Activated CD8-positive, alpha-beta memory T cell treated with anti-CD3 and anti-CD28 coated beads, Interleukin-2, amount 50 U/mL, for 1 hour (primary cell): ENCODE results near the gene L3MBTL4.
"Not testable (repeated sequence)": the region's sequence is repeated elsewhere in the genome, so short reads cannot be mapped to it uniquely, and the experiment has no call there.

Experiments
- DNase-seq: peaks from one replicate; pipeline ENCODE4 v3.0.0-alpha.2; 2020; ENCODE audit errors: extremely low read depth

The L3MBTL4 gene

GRCh38 chr18:6406075-6406909 is 8.4 kb downstream of the L3MBTL4 start:
- no peak for DNase-seq

DNA sequence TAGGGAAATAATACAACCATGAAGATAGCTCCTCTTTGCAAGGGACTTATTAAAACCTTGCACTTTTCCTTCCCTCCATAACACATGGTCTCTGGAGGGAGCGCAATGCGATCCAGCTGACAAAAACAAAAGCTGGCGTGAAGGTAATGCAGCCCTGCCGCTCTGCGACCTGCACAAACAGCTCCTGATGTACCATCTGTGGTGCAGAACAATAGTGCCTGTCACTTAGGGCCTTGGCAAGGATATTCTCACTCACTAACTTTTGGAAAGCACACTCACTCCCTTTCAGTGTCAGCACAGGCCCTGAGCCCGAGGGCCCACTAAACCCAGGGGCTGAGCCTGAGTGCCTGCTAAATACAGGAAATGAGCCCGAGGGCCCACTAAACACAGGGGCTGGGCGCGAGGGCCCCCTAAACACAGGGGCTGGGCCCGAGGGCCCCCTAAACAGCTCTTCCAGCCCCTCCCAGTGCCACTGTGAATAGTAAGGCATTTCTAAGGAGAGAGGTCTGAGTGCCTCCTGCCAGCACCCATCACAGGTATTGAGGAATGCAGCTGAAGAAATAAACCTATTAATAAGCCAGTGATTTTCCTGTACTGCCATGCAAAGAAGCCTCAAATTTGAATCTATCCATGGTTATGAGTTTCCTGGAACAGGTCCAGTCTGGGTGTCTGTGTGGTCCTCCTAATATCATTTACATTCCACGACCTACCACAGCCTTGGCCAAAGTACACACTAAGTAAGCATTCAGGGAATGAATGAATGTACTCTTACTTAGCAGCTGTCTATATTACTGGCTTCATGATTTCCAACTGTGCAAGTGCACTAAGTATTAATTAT is 9.3 kb downstream of the L3MBTL4 start:
- DNase-seq: no peak

- DNase-seq: no peak
Measured at GRCh38 chr18:6404834-6405233, 9.9 kb downstream of the L3MBTL4 start.

DNA sequence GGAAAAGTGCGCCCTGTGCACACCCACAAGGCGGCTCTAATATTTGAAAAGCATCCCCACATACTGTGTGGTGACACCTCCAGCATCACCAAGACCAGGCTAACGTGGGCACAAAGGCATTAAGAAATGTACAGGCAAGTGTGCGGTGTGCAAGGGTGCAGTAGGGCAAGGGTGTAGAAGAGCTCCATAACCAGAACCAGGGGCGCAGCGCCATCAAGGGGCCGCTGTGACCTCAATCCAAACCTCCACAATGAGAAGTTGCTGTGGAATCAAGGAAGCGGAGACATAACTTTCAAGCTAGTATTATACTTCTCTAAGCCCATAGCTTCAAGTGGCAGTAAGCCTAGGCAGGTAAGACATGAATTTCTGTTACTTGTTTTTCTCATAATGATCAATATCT is 13.0 kb downstream of the L3MBTL4 start:
- DNase-seq: no peak

DNA sequence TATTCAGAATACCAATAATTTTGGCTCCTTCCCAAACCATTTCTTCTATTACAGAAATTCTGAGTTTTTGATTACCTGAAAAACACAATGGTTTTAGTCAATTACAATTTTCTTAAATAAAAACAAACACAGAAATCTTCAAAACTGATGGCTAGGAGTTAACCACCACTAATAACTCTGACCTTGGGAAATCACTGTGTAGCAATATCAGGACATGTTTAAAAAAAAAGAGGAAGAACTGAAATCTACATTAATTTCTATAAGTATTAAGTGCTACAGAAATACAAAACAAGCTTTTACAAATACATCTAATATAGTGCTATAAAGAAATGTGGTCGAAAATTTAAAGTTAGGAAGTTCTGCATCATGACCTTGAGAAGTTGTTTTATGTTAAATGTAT is 14.9 kb downstream of the L3MBTL4 start:
- DNase-seq: no peak

DNA sequence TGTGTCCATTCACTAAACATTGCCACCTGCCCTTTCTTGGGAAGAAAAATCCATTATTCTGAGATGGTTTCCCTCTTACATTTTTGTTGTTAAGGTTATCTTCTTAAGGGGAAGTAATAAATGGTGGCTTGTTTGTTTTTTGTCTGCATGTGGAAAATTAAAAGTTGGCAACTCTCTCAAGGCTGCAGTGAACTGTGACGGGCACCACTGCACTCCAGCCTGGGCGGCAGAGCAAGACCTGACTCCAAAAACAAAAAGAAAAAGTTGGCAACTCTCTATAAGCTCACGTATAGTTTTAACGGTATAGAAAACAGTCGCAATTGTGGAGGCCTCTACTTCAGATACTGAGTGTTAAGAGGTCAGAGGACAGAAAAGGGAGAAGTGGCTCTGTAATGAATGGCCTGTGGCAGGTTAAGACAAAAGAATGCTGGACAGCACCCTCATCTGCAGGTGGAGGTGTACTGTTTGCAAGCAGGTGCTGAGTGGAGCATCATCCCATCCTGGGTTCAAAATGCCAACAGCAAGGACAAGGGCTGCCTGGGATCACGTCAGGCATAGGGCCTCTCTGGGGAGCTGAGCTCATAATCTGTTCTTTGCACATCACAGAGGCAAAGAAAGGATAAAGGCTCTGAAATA is 16.7 kb downstream of the L3MBTL4 start:
- no peak for DNase-seq

- DNase-seq: no peak
Measured at GRCh38 chr18:6396847-6397246, 17.9 kb downstream of the L3MBTL4 start.

DNA sequence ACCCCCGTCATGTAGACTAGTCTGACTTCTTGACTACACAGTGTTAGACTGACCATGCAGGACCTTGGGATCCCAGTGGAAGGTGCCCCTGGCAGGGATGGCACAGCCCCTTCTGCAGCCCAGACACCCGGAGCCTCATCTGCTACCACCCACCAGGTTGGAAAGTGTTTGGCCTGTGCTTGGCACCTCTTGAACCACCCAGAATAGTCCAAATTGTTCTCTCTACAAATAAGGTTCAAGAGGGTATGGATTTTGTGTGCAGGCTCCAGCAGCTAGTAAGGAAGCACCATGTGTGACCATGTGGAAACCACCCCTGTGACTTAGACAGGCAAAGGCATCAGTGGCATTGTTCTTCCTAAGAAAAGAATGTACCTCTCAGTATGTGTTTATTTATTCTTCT is 18.4 kb downstream of the L3MBTL4 start:
- DNase-seq: no peak

GRCh38 chr18:6389005-6389404 is 25.7 kb downstream of the L3MBTL4 start:
- DNase-seq: no peak

DNA sequence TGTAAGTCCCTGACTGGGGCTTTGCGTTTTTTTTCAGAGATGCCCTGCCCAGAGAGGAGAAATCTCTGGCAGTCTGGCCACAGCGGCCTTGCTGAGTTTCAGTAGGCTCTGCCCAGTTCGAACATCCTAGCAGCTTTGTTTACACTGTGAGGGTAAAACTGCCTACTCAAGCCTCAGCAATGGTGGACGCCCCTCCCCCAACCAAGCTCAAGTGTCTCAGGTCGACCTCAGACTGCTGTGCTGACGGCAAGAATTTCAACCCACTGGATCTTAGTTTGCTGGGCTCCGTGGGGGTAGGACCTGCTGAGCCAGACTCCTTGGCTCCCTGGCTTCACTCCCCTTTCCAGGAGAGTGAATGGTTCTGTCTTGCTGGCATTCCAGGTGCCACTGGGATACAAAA is 31.7 kb downstream of the L3MBTL4 start:
- DNase-seq: no peak

DNA sequence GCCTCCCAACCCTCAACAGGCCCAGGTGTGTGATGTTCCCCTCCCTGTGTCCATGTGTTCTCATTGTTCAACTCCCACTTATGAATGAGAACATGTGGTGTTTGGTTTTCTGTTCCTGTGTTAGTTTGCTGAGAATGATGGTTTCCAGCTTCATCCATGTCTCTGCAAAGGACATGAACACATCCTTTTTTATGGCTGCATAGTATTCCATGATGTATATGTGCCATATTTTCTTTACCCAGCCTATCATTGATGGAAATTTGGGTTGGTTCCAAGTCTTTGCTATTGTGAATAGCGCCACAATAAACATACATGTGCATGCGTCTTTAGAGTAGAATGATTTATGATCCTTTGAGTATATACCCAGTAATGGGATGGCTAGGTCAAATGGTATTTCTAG is 37.2 kb downstream of the L3MBTL4 start:
- not testable (repeated sequence) for DNase-seq

GRCh38 chr18:6376433-6377229 is 38.1 kb downstream of the L3MBTL4 start:
- no peak for DNase-seq

GRCh38 chr18:6374935-6375529 is 39.7 kb downstream of the L3MBTL4 start:
- DNase-seq: no peak

DNA sequence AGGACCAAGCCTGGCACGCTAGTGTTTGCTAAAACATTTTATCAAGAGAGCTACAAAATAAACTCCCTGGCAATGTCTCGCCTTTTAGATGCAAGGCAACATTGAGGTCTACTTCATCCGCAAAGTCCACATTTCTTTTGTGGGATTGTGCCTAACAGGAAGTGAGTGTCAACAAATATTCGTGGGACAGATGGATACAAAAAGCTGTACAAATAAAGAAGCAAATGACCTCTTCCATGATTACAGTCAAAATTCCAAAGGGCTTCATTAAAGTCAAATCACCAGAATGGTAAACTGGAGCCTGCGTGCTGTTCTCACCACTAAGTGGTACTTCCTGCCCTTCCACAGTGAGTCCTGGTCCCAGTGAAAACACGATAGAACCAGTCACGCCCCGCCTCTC is 40.4 kb downstream of the L3MBTL4 start:
- no peak for DNase-seq

DNA sequence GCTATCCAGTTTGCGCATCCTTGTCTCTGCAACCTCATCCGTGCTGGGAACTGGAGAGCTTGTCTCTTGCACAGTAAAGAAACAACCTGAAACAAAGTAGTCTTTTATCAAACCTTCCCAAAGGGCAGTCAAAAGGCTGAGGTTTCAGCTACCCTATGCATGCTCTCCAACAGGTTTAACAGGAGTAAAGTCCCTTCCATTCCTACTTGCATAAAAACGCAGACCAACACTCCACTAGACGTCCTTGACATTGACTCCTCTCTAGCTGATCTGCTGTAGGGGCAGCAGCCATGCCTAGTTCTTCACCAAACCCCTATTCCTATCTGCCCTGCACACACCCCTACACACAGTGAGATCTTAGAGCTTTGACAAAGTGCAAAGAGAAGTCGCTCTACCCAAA is 41.5 kb downstream of the L3MBTL4 start:
- DNase-seq: no peak

DNA sequence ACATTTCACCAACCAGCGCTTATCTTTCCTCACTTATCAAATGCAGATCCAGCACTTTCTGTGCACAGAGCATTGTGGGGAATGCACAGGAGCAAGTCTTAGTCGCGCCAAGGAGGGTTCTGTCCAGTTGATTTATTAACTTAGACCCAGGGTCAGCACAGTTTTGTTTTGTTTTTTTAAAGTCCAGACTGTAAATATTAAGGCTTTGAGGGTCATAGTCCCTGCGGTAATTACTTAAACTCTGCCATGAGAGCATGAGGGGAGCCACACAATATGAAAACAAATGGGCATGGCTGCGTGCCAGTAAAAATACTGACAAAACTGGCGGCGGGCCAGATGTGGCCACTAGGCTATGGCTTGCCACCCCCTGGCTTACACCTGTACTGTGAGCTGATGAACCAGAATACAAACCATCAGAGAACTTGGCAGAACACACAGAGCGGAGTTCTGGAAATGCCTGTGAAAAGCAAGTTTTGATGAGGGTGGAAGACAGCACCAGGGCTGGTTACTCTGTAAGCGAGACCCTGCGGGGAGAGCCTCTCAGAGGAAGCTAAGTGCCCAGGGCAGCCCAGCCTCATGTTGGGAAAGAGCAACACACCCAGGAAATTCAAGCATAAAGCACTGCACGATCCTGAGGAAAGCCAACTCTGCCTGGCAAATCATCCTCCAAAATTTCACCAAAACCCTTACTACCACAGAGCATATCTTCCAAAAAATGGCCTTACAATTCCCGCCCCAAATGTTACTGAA is 43.6 kb downstream of the L3MBTL4 start:
- DNase-seq: no peak

DNA sequence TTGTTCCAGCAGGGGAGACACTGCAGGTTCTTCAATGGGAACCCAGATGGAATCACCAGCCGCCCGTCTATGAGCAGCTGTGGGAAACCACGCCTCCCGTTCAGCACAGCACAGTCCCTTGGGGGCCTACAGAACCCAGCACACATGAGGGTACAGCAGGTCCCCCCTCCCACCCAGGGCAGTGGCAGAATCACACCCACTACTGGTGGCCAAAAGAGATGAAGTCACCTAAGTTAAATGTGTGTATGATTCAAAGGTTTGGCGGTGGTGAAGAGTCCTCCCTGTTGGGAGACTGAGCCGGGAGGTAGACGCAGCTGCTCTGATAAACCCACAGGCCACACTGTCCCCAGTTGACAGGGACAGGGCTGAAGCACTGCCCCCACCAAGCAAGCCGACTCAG is 44.3 kb downstream of the L3MBTL4 start:
- DNase-seq: no peak

DNA sequence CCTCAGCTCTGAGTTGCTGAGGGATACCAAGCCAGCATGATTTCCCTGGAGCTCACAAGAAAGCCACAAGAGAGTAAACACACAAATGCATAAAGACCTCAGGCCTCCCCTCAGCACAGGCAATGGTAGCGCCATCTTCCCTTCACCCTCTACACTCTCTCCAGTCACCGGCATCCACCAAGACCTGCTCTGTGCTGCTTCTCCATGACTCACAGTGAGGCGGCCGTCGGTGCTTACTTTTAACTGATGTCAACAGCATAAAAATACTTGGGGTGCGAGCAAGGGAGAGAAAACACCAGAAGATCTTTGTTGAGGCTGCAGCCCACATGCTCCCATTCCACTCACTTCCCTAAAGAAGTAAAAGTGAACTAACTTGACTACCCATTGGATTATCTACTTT is 46.7 kb downstream of the L3MBTL4 start:
- no peak for DNase-seq

DNA sequence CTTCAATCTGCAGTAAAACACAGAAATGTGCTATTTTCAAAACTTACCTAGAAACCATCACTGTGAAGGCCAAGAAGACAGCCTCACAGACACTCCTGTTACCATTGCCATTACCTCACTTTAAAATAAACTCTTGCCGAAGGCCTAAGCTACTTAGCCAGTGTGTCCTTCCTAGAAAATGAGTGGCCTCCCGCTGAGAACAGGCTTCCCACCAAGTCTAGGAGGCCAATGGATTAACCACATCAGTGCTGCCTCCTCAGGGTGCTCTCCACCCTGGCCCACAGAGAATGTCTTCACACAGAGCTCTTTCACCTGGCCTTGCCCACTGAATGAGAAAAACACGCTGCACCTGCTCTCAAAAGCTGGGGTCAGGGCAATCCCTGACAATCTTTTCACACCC is 47.5 kb downstream of the L3MBTL4 start:
- DNase-seq: no peak

DNA sequence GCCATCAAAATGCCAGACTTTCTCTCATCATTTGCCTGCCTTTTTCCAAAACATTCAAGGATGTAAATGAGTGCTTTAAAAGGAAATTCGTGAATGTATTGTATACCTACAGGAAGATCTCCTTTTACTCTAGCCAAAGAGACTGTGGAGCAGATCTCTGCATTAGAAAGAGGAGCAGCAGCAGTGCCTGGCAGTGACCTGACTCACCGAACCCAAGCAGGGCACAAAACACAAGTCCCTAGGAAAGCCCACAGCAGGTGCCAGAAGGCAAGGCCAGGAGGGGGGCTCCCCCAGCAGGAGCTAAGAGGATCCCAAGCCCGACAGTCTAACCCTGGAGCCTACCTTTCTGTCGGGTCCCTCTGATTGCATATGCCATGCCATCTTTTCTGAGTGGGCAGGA is 47.9 kb downstream of the L3MBTL4 start:
- DNase-seq: no peak

GRCh38 chr18:6365385-6365784 is 49.3 kb downstream of the L3MBTL4 start:
- DNase-seq: no peak
